Neural cell (in vitro differentiated cells): ENCODE measurements around the gene OR51L1. TPM values are rescaled to one million over a fixed set of nuclear protein-coding genes. Genes with fewer than 3 reads are reported as not detected.
"Not testable (repeated sequence)": the region's sequence is repeated elsewhere in the genome, so short reads cannot be mapped to it uniquely, and the experiment has no call there.

Experiments
- H2AFZ ChIP-seq: fragments of 200-600, 300-800 bp; sonication (generic), shearing (Covaris generic); 2 replicates; pipeline ENCODE4 v1.6.0; 2014; ENCODE audit warnings: low read depth, mild to moderate bottlenecking, antibody characterized with exemption, low read length, moderate library complexity
- H3F3A ChIP-seq: fragments of 200-600 bp; shearing (Covaris generic); 2 replicates; pipeline ENCODE4 v1.6.1; 2016; ENCODE audit warnings: mild to moderate bottlenecking, moderate library complexity, mixed read lengths, antibody characterized with exemption, low read length; ENCODE audit not compliant: insufficient read depth, poor library complexity, severe bottlenecking
- H3K27ac ChIP-seq: fragments of 200-600, 300-800 bp; sonication (generic), shearing (Covaris generic); 2 replicates; pipeline ENCODE4 v1.5.1; 2014; ENCODE audit warnings: mild to moderate bottlenecking, low read length, moderate library complexity
- H3K27me3 ChIP-seq: fragments of 300-800, 200-600 bp; sonication (generic), shearing (Covaris generic); 2 replicates; pipeline ENCODE4 v1.6.0; 2014; ENCODE audit warnings: mild to moderate bottlenecking, low read depth, low read length, moderate library complexity; ENCODE audit not compliant: insufficient read depth
- H3K36me3 ChIP-seq: fragments of 300-800, 200-600 bp; sonication (generic), shearing (Covaris generic); 2 replicates; pipeline ENCODE4 v1.5.1; 2014; ENCODE audit warnings: mild to moderate bottlenecking, antibody characterized with exemption, low read length, moderate library complexity; ENCODE audit not compliant: insufficient read depth
- H3K4me2 ChIP-seq: fragments of 300-800, 200-600 bp; sonication (generic), shearing (Covaris generic); 2 replicates; pipeline ENCODE4 v1.6.0; 2014; ENCODE audit warnings: mild to moderate bottlenecking, low read length
- H3K4me3 ChIP-seq: fragments of 300-800, 200-600 bp; sonication (generic), shearing (Covaris generic); 2 replicates; pipeline ENCODE4 v1.5.1; 2014; ENCODE audit warnings: mild to moderate bottlenecking, low read length, moderate library complexity
- H3K79me2 ChIP-seq: fragments of 200-600 bp; shearing (Covaris generic); replicated peaks from 2 replicates; pipeline ENCODE4 v1.6.0; 2014; ENCODE audit warnings: mild to moderate bottlenecking, low read length, moderate library complexity; ENCODE audit not compliant: insufficient read depth
- H3K9ac ChIP-seq: fragments of 300-800, 200-600 bp; sonication (generic), shearing (Covaris generic); 2 replicates; pipeline ENCODE4 v1.6.1; 2016; ENCODE audit warnings: mild to moderate bottlenecking, low read length, mixed read lengths
- H3K9me2 ChIP-seq: fragments of 200-600 bp; shearing (Covaris generic); 2 replicates; pipeline ENCODE4 v1.6.1; 2016; ENCODE audit warnings: mild to moderate bottlenecking, low read length, mixed read lengths; ENCODE audit not compliant: insufficient read depth
- H3K9me3 ChIP-seq: fragments of 200-600, 300-800 bp; sonication (generic), shearing (Covaris generic); 2 replicates; pipeline ENCODE4 v1.6.1; 2016; ENCODE audit warnings: mild to moderate bottlenecking, mixed run types, low read length, moderate library complexity, mixed read lengths
- H4K20me1 ChIP-seq: fragments of 200-600 bp; shearing (Covaris generic); 2 replicates; pipeline ENCODE4 v1.6.1; 2016; ENCODE audit warnings: mild to moderate bottlenecking, mixed run types; ENCODE audit not compliant: insufficient read depth
- CTCF ChIP-seq: fragments of 450-650 bp; IDR thresholded peaks from 2 replicates; pipeline ENCODE4 v1.5.1; 2014; ENCODE audit warnings: antibody characterized with exemption, mild to moderate bottlenecking, moderate library complexity; ENCODE audit not compliant: poor library complexity, severe bottlenecking
- EP300 ChIP-seq: fragments of 450-650 bp; conservative IDR thresholded peaks from 2 replicates; pipeline ENCODE4 v1.6.1; 2014; ENCODE audit warnings: antibody characterized with exemption, mild to moderate bottlenecking, moderate library complexity; ENCODE audit not compliant: poor library complexity, severe bottlenecking
- EZH2 ChIP-seq: fragments of 200-600, 300-800 bp; shearing (Covaris generic), sonication (generic); IDR thresholded peaks from 2 replicates; pipeline ENCODE4 v1.6.1; 2014; ENCODE audit warnings: antibody characterized with exemption, low read length, borderline replicate concordance, mild to moderate bottlenecking; ENCODE audit not compliant: insufficient read depth, poor library complexity, severe bottlenecking
- MXI1 ChIP-seq: fragments of 450-650 bp; conservative IDR thresholded peaks from 2 replicates; pipeline ENCODE4 v1.6.1; 2014; ENCODE audit warnings: antibody characterized with exemption, mild to moderate bottlenecking; ENCODE audit not compliant: poor library complexity, severe bottlenecking
- POLR2AphosphoS5 ChIP-seq: IDR thresholded peaks from 2 replicates; pipeline ENCODE4 v1.6.1; 2012
- RAD21 ChIP-seq: fragments of 450-650 bp; conservative IDR thresholded peaks from 2 replicates; pipeline ENCODE4 v1.6.1; 2014; ENCODE audit warnings: antibody characterized with exemption, mild to moderate bottlenecking, moderate library complexity
- REST ChIP-seq: IDR thresholded peaks from 2 replicates; pipeline ENCODE4 v1.6.1; 2012; ENCODE audit warnings: borderline replicate concordance
- SMC3 ChIP-seq: fragments of 450-650 bp; conservative IDR thresholded peaks from 2 replicates; pipeline ENCODE4 v1.6.1; 2014; ENCODE audit warnings: antibody characterized with exemption, mild to moderate bottlenecking, moderate library complexity; ENCODE audit not compliant: poor library complexity
- TAF1 ChIP-seq: IDR thresholded peaks from 2 replicates; pipeline ENCODE4 v1.6.1; 2012; ENCODE audit warnings: low read depth
- polyA minus RNA-seq: library from RNA; depleted of rRNA, polyadenylated mRNA; stranded (reverse); fragments of >200 nt; gene quantifications from 2 replicates; pipeline ENCODE4 v1.2.3, GENCODE V29; 2014
- polyA plus RNA-seq: library from polyadenylated mRNA; depleted of rRNA; stranded (reverse); fragments of >200 nt; gene quantifications from 2 replicates; pipeline ENCODE4 v1.2.3, GENCODE V29; 2014

Gene OR51L1
- polyA plus RNA-seq = not detected in 2 replicates
- polyA minus RNA-seq = not detected in 2 replicates

GRCh38 chr11:4994551-4994950, at the start of gene OR51L1:
TSS of gene OR51L1 (plus strand) at chr11:4994851. CDS start at chr11:4998983, 4,132 bp downstream.
- H3K9ac ChIP-seq = no peak within 1 kb of the TSS
- H3K4me3 ChIP-seq = no peak within 1 kb of the TSS
- no peaks in the 10 kb centered on the region for H3K79me2 ChIP-seq
- no peak within 1 kb of the TSS for H3K4me2 ChIP-seq
- no peaks in the 10 kb centered on the region for H3F3A ChIP-seq
- TF ChIP-seq CTCF (no peak), SMC3 (no peak), TAF1 (no peak), EZH2 (no peak), EP300 (no peak), REST (no peak), MXI1 (no peak), RAD21 (no peak), POLR2AphosphoS5 (no peak)
- H2AFZ ChIP-seq = no peak within 1 kb of the TSS
- no peaks in the 10 kb centered on the region for H3K36me3 ChIP-seq
- H3K9me3 ChIP-seq = no peaks in the 10 kb centered on the region
- H4K20me1 ChIP-seq = no peaks in the 10 kb centered on the region
- H3K27me3 ChIP-seq = no peaks in the 10 kb centered on the region
- no peaks in the 10 kb centered on the region for H3K9me2 ChIP-seq
- H3K27ac ChIP-seq = no peak within 1 kb of the TSS

GRCh38 chr11:4947505-4947904, 47.1 kb upstream of the OR51L1 start, which contains the start of gene OR51A4:
TSS of gene OR51A4 (minus strand) at chr11:4947605. CDS start at chr11:4947100, 505 bp downstream.
- Histone ChIP-seq H3K9me2 (no peaks in the 10 kb centered on the region), H3K79me2 (no peaks in the 10 kb centered on the region), H2AFZ (no peak within 1 kb of the TSS), H3K9me3 (no peaks in the 10 kb centered on the region), H4K20me1 (no peaks in the 10 kb centered on the region), H3K4me3 (no peak within 1 kb of the TSS), H3K36me3 (no peaks in the 10 kb centered on the region), H3K9ac (no peak within 1 kb of the TSS), H3K27ac (no peak within 1 kb of the TSS), H3F3A (no peaks in the 10 kb centered on the region), H3K27me3 (no peaks in the 10 kb centered on the region), H3K4me2 (no peak within 1 kb of the TSS)
- TF ChIP-seq MXI1 = no peak
- no peak for TF ChIP-seq REST
- TF ChIP-seq EP300 = no peak

GRCh38 chr11:4955613-4956012, 39.0 kb upstream of the OR51L1 start, which contains the start of gene OR51A2:
TSS of gene OR51A2 (minus strand) at chr11:4955713. CDS start at chr11:4955713, 0 bp downstream.
- H3K9ac ChIP-seq, H3K9me3 ChIP-seq, H3K4me3 ChIP-seq, H3K36me3 ChIP-seq, H3K4me2 ChIP-seq, H2AFZ ChIP-seq, H4K20me1 ChIP-seq, H3K9me2 ChIP-seq, H3K79me2 ChIP-seq, H3F3A ChIP-seq, H3K27me3 ChIP-seq, H3K27ac ChIP-seq: not testable (repeated sequence)
